ENCODE measurements around the gene ANO3. TPM values are rescaled to one million over a fixed set of nuclear protein-coding genes. Genes with fewer than 3 reads are reported as not detected.

Gene ANO3
- total RNA-seq, 1 donor from 2014 or later, result 0.05 TPM

DNA sequence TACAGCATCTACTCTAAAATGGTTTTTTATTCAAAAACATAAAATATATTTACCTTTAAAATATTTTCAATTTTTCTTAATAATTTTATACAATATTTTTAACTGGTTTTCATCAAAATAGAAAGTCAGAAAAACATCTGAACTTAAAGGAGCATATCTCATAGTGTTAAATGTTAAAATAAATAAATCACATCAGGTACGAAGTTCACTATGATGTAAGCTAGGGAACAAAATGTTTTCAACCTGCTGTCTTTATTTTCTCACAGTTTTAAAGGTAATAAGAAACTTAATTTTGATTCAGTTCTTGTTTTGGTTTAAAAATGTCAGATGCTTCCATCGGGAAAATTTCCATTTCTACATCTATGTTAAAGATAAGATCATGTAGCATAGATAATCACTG lies 142.5 kb downstream of the ANO3 start:
- DNase-seq (ENCODE audit: missing footprints), result no peak
- no peak for ATAC-seq

DNA sequence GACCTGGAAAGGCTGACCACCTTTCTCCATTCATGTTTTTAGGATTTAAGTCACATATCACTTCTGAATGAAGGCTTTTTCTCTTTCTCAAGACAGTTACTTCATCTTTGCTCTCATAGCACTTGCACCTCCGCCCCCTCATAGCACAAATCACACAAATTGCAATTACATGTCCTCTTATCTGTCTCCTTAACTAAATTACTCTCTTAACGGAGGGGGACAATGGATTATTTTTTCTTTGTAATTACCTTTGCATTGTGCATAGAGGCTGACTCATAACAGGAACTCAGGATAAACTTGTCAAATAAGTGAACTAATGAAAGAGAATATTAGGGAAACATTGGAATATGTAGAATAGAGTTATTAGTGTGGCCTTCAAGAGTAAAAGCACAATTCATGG lies 145.5 kb downstream of the ANO3 start:
- DNase-seq (ENCODE audit: missing footprints), result no peak
- ATAC-seq, result no peak
- intact Hi-C loops (cut with DNase I), result no loop called here

More for the DNA sequence above, 142.5 kb downstream of the ANO3 start:
- intact Hi-C loops (cut with DNase I), result no loop called here

DNA sequence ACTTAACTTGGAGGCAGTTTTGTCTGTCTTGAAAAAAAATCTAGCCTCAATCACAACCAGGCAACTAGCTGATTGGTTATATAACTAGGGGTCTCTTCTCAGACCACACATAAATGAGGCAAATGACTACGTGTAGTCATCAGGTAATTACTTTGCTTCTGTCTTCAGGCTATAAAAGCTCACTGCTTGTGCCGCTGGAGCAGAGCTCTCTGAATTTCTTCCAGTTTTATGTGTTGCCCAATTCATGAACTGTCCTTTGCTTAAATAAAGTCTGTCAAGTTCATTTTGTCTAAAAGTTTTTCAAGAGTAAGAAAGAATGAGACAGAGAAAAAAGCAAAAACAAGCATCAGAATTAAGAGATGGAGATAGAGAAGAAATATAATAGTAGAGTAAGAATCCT lies 146.8 kb downstream of the ANO3 start:
- no peak for DNase-seq (ENCODE audit: missing footprints)
- intact Hi-C loops (cut with DNase I), result no loop called here
- no peak for ATAC-seq

DNA sequence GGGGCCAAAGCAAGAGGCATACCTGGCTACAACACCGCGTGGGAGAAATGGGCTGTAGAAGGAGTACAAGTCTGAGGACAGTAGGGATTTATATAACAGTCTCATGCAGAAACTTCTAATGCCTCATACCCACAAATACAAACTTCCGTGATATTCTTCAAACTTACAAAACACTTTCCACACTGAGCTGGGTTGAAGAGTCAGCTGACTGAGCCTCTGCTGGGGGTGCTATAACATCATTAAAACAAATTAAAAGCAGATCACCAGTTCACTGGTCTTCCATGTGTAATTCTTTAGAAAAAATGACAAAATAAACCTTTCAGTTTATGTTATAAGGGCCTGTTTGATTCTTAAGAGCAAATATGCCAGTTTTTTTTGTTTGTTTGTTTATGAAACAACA lies 148.1 kb downstream of the ANO3 start:
- no peak for DNase-seq (ENCODE audit: missing footprints)
- no peak for ATAC-seq
- intact Hi-C loops (cut with DNase I), result no loop called here

DNA sequence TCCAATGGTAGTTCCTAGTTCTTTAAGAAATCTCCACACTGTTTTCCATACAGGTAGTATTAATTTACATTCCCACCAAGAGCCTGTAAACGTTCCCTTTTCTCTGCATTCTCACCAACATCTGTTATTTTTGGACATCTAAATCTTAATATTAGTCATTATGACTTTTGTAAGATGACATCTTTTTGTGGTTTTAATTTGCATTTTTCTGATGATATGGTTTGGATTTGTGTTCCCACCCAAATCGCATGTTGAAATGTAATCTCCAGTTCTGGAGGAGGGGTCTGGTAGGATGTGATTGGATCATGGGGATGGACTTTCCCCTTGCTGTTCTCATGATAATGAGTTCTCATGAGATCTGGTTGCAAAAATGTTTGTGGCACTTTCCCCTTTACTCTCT lies 151.2 kb downstream of the ANO3 start:
- ATAC-seq (no peak), DNase-seq (ENCODE audit: missing footprints) (no peak)
- intact Hi-C loops (cut with DNase I), result no loop called here

DNA sequence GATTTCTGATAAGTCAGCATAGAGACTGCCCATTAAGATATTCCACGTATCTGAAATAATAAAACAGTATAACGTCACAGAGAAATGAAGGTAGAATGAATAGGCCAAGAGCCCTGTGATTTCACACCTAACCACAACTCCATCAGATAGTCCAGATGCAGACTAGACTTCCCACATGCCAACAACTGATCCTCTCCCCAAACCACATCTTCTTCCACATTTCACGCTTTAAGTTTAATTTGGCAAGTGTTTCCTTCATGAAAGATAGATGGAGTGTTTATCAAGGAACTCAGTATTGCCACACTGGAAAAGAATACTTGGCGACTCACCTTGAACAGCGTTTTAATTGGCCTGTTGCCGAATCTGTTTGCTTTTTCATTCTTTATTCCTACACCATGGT lies 158.6 kb downstream of the ANO3 start:
- DNase-seq (ENCODE audit: missing footprints), result no peak
- intact Hi-C loops (cut with DNase I), result no loop called here
- ATAC-seq, result no peak

DNA sequence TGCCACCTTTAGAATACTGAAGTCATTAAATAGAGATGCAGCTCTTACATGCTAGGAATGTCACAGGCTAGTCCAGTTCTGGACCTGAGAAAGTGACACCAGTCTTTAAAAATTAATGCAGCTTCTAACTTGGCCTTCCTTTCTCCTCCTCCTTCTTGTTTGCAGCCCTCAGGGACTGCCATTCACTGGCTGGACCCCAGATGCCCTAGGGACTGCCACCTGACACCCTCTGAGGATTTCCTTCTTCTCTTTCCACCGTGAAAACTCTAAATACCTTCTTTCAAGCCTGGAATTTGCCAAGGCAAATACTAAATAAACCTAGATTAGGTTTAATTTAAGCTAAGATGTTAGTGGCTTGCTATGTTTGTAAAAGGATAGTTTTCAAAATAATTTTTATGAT lies 161.7 kb downstream of the ANO3 start:
- DNase-seq (ENCODE audit: missing footprints) (no peak), ATAC-seq (no peak)
- intact Hi-C loops (cut with DNase I), result no loop called here

DNA sequence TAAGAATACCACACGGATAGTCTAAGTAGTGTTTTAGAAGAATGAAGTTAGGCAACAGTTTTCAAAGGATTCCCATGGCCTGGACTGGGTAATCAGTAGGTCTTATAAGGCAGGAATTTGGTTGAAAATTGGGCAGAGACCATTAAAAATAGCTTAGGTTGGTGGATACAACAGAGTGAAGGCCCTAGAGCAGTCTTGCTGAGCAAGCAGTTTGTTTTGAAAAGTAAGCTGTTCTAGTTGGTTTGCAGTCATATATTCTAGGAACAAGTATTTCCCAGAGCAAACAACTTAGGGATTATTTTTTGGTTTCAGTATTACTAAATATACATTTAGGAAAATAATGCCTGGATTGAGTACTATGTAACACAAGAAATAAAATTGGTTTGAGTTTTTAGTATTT lies 175.3 kb downstream of the ANO3 start:
- no peak for DNase-seq (ENCODE audit: missing footprints)
- intact Hi-C loops (cut with DNase I), result no loop called here
- ATAC-seq, result no peak

DNA sequence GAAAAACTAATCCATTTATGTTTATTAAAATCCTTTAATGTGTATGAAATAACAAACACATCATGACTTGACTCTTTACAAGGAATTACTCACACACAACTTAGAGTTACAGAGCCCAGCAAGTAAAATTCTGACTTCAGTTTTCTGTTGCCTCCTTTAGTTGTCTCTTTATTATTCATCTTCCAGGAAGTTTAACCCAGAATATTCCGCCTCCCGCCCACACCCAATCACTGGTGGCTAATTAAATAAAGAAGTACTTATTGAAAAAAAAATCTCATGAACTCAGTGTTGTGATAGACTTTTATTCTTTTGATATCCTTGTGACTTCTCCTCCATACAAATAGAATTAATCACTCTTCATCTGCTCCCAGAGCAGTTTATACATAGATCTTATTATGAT lies 178.2 kb downstream of the ANO3 start:
- DNase-seq (ENCODE audit: missing footprints) (no peak), ATAC-seq (no peak)
- intact Hi-C loops (cut with DNase I), result no loop called here

DNA sequence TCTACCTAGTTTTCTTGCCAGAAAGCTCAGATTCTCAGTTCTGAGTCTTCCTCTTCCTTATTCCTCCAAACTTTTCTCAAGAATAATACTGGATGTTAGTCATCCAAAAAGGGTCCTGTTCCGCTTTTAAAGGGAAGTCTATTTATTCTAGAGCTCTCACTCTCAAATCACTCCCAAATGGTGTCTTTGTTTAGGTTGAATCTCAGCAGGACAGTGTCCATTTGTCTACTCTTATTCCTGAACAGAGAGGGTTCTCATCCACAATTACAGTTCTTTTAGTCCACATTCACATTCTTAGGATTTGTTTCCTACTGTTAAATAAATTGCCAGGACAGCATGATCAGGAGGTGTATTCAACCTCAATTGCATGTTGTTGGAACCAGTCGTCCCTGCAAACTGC lies 178.8 kb downstream of the ANO3 start:
- no peak for DNase-seq (ENCODE audit: missing footprints)
- ATAC-seq, result no peak
- intact Hi-C loops (cut with DNase I), result no loop called here

DNA sequence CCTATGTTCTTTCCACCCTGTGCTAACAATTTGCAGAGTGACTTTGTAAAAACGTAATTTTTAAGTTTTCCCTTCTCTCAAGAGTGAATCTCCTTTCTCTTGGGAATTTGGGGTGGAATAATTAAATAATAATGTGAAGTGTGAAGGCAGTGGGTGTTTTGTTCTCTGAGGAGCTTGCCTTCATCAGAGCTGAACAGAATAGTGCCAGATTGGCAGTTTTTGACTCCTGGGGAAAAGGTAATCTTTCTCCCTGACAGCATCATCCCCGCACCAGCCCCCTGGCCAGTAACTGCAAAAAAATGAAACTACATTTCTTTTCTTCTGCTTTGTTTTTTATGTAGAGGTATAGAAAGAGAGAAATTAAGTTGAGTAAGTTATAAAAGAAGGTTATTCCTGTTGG lies 180.3 kb downstream of the ANO3 start:
- ATAC-seq (no peak), DNase-seq (ENCODE audit: missing footprints) (no peak)
- intact Hi-C loops (cut with DNase I), result no loop called here

DNA sequence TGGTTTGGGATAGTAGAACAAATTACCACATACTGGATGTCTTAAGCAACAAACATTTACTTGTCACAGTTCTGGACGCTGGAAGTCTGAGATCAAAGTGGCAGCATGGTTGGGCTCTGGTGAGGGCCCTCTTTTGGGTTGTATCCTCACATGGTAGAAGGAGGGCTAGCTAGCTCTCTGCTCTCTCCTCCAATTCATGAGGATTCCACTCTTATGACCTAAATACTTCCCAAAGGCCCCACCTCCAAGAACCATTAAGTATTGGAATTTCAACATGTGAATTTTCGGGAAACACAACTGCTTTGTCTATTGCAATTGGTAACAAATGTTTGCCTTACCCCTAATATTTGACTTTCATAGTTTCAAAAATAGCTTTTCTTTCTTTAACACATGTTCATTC lies 187.5 kb downstream of the ANO3 start:
- intact Hi-C loops (cut with DNase I), result no loop called here
- ATAC-seq (no peak), DNase-seq (ENCODE audit: missing footprints) (no peak)

DNA sequence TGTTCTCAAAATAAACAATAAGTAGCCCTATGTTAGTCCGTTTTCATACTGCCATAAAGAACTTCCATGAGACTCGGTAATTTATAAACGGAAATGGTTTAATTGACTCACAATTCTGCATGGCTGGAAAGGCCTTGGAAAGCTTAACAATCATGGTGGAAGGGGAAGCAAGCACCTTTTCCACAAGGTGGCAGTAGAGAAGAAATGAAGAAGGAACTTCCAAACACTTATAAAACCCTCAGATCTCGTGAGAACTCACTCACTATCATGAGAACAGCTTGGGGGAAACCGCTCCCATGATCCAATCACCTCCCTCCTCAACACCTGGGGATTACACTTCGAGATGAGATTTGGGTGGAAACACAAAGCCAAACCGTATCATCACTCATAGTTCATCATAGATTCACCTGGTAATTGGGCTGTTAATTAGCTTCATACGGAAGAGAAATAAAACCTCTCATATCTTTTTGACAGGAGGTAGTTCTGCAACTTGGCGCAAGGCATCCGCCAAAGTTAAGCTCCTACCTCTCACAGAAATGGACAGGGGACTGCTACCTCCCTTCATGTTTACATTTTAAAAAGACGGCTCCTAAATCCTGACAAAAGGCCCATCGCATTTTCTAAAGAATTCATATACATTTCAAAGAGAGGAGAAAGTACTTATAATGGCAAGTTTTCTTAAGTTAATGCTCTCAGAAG lies 191.1 kb downstream of the ANO3 start:
- intact Hi-C loops (cut with DNase I), result no loop called here
- no peak for DNase-seq (ENCODE audit: missing footprints)
- ATAC-seq, result no peak

DNA sequence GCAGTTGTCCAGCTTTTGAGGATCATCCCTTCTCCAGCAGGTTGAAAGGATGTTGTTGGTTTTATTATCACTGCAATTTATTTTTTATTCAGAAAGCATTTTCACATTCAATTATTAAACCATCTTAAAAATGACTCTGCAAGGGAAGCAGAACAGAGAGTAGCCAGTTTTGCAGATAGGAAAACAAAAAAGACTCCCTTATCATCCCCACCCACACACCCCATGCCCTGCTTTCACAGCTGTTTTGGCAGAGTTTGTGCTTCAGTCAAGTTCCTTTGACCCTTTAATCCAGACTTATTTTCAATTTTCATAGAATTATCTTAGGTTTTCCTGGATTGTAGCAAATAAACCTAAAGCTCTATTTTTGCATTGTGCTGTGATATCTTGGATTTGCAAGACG lies 195.8 kb downstream of the ANO3 start:
- intact Hi-C loops (cut with DNase I), result no loop called here
- DNase-seq (ENCODE audit: missing footprints) (no peak), ATAC-seq (no peak)

DNA sequence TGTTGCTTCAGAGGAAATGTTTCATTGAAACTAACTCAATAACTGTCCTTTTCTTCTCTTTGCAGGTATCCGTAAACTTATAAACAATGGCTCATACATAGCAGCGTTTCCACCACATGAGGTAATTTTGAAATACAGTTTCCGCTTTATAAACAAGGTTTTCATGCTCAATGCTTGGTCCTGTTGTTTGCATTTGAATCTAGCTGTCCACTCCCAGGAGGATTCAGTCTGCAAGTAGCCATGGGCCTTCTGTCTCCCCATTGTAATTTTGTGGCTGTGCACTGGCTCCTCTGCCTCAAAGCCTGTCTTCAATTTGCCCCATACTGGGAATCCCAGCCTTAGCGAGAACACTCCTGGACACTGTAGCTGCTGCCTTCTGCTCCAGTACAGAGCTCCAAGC lies 205.4 kb downstream of the ANO3 start:
- no peak for ATAC-seq
- intact Hi-C loops (cut with DNase I), result no loop called here
- no peak for DNase-seq (ENCODE audit: missing footprints)

DNA sequence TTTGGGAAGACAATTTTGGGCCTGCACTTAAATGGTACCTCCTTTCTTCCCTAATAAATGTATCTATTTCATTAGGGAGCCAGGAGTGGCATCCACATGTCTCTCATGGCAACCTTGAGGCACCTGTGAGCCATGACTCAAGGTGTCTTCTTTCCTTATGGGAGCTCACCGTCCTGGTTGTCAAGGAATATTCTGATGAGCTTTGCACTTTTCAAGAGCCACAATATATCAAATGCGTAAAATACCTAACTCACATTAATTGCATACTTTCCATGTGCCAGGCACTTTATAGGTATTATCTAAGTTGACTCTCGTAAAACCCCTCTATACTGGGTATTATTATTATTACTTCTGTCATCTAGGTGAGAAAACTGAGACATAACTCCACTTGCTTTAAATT lies 207.6 kb downstream of the ANO3 start:
- intact Hi-C loops (cut with DNase I), result no loop called here
- no peak for ATAC-seq

DNA sequence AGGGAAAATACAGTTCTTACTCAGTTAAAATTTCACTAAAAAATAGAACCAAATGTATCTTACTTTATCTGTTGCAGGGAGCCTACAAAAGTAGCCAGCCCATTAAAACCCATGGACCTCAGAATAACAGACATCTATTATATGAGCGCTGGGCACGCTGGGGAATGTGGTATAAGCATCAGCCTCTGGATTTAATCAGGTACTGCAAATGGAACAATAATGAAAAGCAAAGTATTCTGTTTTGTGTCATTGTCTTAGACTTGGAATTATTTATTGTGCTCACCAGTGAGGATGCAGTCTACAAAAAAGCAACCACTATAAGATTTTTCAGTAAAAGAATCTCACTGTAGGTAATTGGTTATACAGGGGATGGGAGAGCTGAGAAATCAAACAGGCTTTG lies 209.9 kb downstream of the ANO3 start:
- no peak for ATAC-seq
- DNase-seq (ENCODE audit: missing footprints), result no peak
- intact Hi-C loops (cut with DNase I), result no loop called here

More for the DNA sequence above, 207.6 kb downstream of the ANO3 start:
- DNase-seq (ENCODE audit: missing footprints), result no peak

DNA sequence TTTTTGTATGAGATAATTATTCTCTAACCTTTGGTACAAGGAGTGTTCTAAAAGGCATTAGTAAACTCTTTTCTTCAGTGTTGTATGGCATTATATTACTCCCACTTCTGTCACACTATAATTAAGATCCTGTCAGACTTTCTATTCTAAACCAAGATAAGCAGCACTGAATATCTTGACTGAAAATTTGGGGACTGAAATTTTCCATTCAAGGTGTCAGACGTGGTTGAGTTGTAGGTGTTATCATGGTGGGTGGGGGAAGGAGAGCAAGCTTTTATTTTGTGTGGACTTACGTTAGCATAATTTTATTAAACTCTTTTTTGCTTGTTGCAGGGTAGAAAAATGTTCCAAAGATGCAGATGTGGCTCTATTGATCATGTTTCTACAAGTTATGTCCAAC lies 217.2 kb downstream of the ANO3 start:
- ATAC-seq (no peak), DNase-seq (ENCODE audit: missing footprints) (no peak)
- intact Hi-C loops (cut with DNase I), result no loop called here

DNA sequence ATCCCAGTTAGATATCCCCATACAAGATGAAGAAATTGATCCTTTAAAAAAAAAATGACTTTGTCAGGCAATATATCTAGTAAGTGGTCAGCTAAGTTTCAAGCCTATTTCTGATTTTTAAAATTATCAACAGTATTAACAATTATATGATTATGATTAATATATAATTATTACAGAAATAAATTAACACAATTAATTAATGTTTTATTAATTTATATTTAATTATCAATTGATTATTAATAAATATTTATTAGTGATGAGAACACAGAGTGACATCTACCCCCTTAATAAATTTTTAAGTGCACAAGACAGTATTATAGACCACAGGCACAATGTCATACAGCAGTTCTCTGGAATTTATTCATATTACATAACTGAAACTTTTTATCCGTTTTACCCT lies 218.1 kb downstream of the ANO3 start:
- DNase-seq (ENCODE audit: missing footprints), result no peak
- no peak for ATAC-seq
- intact Hi-C loops (cut with DNase I), result no loop called here

DNA sequence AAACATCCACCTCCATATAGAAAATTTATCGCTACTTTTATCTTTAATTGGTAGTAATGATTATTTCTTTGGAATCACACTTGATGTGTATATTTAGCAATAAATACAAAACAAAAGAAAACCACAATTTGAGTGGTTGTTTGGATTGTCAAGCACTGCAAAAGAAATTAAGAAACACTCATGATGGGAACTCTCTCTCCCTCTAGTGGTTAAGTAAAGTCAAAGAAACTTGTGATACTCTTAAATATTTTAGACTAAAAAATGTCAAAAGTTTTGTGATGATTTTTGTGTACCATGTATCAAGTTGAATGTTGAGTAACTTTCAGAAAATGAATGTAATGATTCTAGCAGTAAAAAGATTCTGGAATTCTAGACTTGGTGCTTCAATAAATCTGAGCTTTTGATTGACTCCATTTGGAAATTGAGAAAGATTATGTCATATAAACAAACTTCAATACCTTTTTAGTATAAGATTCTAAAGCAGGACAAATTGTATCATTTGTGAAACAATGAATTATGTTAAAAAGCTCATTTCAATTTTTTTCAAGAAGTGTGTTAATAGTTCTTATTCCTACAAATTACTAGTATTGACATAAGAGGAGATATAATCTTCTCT lies 219.4 kb downstream of the ANO3 start:
- ATAC-seq (no peak), DNase-seq (ENCODE audit: missing footprints) (no peak)
- intact Hi-C loops (cut with DNase I), result no loop called here

DNA sequence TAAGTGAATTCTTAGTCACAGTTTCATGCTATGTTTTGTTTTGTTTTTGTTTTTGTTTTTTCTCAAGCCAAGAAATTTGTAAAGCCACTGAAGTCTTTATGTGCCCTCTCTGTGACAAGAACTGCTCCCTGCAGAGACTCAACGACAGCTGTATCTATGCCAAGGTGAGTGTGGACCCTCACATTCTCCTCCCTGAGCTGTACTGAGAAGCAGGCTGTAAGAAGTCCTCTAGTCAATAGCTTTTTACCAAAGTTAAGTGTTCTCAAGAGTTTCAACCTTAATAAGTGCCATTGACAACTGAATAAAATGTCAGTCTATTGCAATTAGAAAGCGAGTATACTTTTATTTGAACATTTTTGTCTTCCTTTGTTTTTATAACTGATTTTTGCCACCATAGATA lies 221.3 kb downstream of the ANO3 start:
- intact Hi-C loops (cut with DNase I), result no loop called here
- DNase-seq (ENCODE audit: missing footprints) (no peak), ATAC-seq (no peak)

Measured in Right ventricle myocardium inferior (tissue), 1 donor.